Sigmoid colon (tissue), 4 donors: ENCODE measurements around the gene MTFP1.

Experiments used
- POLR2A ChIP-seq, 2 donors: fragments of 450-650 bp; IDR thresholded peaks; one replicate each; pipeline ENCODE4 v1.6.1; 2016; ENCODE audit warnings: antibody characterized with exemption in 2 of 2, mild to moderate bottlenecking in 2 of 2, moderate library complexity in 2 of 2
- POLR2AphosphoS5 ChIP-seq, 4 donors: sonication (generic); formaldehyde crosslinking; IDR thresholded peaks; one replicate each; pipeline ENCODE4 v1.6.1; 2017; ENCODE audit warnings: antibody characterized with exemption in 4 of 4
- TF ChIP-seq, protein P1 (sequence below), 4 experiments: fragments of 450-650 bp in 3 of 4; fragments of 200-600 bp in 1 of 4; IDR thresholded peaks; one replicate each; pipeline ENCODE4 v1.5.1; 2016 to 2019; ENCODE audit warnings: antibody characterized with exemption in 4 of 4, mild to moderate bottlenecking in 3 of 4, moderate library complexity in 2 of 4

DNA sequence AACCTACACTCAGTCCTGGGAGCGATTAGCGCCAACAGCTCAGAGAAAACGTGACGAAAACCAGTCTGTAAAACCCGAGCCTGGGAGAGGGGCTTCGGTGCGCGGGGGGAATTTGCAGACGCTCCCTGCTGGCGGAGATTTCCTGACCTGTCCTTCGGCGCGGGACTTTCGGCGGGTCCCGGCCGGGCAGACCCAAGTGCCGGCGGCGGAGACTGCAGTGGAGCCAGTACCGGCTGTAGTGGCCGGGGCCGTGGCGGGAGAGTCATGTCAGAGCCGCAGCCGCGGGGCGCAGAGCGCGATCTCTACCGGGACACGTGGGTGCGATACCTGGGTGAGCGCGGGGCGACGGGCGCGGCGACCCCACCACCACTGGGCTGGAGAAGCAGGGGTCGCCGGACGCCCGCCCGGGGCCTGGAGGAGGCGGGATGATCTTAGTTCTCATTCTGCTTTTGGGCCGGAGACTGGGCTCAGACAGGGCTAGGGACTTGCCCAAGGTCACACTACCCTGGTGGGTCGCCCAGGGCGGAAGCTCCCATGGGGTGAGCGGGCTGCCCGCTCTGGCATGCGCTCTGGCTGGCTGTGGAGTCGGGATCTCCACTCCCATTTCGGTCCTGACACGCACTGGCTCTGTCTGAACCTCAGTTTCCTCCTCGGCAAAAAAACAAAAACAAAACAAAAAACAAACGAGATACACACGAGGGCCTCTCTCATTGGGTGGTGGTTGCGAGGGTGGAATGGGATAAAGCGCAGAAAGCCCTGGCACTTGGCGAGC is at the start of gene MTFP1:
- TF ChIP-seq, protein P1, sequence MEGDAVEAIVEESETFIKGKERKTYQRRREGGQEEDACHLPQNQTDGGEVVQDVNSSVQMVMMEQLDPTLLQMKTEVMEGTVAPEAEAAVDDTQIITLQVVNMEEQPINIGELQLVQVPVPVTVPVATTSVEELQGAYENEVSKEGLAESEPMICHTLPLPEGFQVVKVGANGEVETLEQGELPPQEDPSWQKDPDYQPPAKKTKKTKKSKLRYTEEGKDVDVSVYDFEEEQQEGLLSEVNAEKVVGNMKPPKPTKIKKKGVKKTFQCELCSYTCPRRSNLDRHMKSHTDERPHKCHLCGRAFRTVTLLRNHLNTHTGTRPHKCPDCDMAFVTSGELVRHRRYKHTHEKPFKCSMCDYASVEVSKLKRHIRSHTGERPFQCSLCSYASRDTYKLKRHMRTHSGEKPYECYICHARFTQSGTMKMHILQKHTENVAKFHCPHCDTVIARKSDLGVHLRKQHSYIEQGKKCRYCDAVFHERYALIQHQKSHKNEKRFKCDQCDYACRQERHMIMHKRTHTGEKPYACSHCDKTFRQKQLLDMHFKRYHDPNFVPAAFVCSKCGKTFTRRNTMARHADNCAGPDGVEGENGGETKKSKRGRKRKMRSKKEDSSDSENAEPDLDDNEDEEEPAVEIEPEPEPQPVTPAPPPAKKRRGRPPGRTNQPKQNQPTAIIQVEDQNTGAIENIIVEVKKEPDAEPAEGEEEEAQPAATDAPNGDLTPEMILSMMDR (IDR thresholded peaks at IDR 0.05) = no peak
- peak in 2 of 4 donors; percentile 23 to 37 for TF ChIP-seq POLR2AphosphoS5 (IDR thresholded peaks at IDR 0.05)
- TF ChIP-seq POLR2A (IDR thresholded peaks at IDR 0.05) = no peak
